Central memory CD4-positive, alpha-beta T cell (primary cell): ENCODE results near the gene LAIR2.
A peak's percentile ranks its signal among the peaks of the same experiment; 100 is the strongest.
"Not testable (repeated sequence)": the region's sequence is repeated elsewhere in the genome, so short reads cannot be mapped to it uniquely, and the experiment has no call there.

ENCODE experiments used
- DNase-seq: peaks from one replicate; pipeline ENCODE4 v3.0.0; 2022

Gene LAIR2

DNA sequence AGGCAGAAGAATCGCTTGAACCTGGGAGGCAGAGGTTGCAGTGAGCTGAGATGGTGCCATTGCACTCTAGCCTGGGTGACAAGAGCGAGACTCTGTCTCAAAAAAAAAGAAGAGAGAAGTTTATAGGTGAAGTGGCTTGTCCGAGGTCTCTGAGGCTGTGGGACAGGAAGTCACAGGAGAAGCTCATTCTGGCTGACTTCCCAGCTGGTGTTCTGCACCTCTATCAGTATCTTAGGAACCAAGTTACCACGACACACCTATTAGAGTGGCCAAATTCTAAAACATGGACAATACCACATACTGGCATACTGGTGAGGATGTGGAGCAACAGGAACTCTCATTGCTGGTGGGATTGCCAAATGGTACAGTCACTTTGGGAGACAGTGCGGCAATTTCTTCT is 7.3 kb upstream of the LAIR2 start:
- DNase-seq, result not testable (repeated sequence)

DNA sequence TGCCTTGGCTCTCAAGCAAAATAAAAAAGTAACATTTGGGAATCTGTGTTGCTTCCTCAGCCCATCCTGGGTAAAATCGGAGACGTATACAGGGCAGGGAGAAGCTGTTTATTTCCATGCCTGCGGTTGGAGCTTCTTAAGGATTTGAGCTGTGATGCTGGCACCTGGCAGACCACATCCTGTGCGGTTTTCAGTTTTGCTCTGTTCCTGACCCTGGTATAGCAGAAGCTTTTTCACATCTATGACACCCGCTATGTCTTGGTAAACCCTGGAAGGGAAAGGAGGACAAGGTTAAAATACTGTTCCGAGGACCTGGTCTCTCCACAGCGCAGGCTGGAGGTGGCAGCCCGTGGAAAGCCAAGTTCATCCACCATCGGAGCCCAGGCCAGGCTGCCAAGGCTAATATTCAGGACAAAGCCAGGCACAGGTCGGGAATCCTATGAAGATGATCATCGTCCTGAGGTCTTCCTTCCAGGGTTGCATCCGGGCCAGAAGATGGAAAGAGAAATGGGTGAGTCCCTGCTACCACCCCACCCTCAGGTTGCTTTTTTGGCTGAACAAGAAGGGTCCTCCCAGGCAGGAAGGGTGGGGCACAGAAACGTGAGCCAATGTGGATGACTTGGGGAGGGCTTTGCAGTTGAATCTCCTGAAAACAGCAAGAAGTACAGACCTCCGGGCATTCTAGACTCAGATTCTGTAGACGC is 4.7 kb upstream of the LAIR2 start:
- peak; percentile 14 for DNase-seq

DNA sequence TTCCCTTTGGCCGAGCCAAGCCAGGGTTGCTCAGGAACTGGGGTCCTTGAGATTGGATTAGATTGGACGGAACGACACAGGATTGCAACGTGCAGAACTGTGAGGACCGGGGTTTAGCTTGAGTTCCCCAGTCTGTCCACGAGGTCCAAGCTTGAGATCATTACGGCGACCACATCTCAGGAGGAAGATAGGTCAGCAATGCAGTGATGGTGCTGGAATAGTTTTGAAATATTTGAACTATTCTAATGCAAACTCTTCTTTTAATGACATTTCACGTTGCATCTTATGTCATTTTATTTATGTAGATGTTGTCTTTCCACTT is 4.2 kb upstream of the LAIR2 start:
- DNase-seq, result not testable (repeated sequence)

DNA sequence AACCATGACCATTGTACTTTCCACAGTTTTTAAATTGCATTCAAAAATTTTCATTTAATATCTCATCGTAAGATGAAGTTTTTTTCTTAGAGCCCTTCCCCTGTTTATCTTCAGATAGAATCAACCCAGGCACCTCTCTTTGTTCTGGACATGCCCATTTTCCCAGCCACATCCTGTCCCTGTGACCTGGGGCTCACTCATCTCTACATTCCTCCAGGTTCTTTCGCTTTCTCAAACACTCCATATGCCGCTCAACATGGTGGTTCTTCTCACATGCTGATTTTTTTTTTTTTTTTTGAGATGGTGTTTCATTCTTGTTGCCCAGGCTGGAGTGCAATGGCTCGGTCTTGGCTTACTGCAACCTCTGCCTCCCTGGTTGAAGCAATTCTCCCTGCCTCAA is 2.9 kb downstream of the LAIR2 start:
- not testable (repeated sequence) for DNase-seq

DNA sequence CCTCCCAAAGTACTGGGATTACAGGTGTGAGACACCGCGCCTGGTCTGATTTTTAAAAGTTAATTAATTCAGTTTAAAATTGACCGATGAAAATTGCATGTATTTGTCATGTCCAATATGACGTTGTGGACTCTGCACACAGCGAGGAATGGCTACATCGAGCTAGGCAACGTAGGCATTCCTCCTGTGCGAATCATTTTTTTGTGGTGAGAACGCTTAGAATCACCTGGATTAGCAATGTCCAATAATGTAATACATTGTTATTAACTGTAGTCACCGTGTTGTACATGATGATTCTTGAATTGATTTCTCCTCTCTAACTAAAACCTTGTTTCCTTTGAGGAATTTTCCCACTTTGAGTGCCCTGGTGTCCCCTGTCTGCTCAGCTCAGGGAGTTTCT is 3.4 kb downstream of the LAIR2 start:
- no peak for DNase-seq

DNA sequence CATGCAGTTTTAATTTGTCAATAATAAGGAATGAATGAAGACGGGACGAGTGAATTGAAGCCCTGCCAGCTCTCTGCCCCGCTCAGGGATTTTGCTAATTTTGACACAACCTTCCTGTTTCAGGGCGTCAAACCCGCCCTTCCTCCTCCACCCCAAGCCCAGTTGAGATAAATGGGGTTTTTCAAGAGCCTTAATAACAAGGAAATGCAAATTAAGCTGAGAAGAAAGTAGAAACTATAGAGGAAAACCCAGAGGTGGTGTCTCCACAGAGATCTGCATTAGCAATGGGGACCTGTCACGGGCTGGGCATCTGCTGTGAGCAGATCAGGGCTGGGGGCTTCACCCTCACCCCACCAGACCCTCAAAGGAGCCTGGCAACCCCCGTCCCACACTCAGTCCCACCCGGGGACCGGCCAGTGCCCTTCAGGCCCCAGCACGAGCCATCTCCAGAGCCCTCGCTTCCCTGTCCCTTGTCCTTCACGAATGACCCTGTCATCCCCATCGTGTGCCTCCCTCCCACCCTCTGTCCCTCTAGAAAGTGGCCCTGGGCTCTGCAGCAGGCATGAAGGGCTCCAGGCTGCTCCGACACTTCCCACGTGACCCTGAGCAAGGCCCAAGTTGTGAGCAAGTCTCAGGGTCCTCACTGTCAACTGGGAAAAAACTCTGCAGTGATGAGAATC is 4.5 kb downstream of the LAIR2 start:
- DNase-seq, result not testable (repeated sequence)

DNA sequence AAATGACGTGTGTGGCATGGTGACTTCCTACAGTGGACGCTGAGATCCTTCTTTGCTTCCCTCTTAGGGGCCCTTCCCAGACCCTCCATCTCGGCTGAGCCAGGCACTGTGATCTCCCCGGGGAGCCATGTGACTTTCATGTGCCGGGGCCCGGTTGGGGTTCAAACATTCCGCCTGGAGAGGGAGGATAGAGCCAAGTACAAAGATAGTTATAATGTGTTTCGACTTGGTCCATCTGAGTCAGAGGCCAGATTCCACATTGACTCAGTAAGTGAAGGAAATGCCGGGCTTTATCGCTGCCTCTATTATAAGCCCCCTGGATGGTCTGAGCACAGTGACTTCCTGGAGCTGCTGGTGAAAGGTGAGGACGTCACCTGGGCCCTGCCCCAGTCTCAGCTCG is 5.2 kb downstream of the LAIR2 start:
- no peak for DNase-seq

DNA sequence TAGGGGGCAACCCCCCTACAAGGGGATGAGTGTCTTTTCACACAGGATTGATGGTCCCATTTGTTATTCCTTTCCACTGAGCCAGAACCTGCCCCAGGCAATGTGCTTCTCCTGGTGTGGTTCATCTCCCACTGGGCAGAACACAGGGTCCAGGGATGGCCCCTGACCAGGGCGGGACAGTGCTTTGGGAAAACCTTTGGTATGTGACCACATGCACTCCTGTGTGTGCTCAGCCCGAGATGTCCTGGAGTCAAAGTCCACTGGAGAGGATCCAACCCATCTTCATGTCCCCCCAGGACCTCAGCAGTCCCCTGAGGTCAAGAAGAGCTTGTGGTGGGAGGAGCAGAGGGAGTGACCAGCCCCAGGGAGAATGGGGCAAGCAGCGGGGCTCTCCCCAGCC is 5.9 kb downstream of the LAIR2 start:
- DNase-seq, result not testable (repeated sequence)

DNA sequence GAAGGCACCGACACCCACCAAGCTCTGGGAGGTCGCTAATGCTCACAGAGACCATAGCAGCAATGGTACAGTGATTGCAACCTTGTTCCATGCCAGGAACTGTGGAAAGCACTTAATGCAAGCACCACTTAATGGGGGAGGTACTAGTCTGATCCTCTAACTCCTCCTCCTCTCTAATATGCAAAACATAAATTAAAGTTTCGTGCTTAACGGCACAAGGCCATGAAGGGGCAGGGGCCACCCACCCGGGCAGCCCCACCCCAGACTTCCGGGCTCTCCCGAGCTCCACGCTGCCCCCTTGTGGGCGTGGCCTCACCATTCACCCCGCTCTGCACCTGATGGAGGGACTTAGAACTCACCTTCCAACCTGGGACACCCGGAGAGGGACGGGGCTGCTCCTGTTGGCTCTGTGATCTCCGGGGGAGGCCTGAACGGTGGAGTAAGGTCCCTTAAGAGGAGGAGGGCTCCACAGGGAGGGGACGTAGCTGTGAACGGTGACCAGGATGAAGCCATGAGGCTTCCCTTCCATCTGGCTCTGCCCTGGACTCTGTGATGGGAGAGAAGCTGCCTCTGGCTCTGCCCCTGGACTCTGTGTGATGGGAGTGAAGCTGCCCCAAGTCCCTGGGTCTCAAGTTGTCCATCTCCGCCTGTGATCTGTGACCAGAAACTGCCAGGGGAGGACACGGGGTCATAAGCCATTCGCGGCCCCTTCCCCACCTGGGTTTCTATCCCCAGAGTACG is 6.7 kb downstream of the LAIR2 start:
- DNase-seq, result not testable (repeated sequence)

DNA sequence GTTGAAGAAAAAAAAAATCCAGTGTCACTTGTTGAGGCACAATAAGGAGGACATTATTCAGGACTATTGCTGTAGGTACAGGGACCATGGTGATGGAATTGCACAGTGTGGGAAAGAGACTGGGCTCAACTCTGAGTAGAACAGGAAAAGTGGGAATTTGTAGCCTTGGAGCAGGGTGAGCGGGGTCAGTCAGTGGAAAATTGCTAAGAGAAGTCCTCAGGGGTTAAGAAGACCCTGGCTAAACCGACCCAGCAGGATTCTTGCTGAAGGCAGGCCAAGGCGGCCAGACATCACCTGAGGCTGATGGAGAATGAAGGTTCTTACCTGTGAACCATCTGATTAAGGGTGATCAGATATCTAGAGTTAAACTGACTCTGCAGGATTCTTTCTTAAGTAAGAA is 12.5 kb downstream of the LAIR2 start:
- no peak for DNase-seq

DNA sequence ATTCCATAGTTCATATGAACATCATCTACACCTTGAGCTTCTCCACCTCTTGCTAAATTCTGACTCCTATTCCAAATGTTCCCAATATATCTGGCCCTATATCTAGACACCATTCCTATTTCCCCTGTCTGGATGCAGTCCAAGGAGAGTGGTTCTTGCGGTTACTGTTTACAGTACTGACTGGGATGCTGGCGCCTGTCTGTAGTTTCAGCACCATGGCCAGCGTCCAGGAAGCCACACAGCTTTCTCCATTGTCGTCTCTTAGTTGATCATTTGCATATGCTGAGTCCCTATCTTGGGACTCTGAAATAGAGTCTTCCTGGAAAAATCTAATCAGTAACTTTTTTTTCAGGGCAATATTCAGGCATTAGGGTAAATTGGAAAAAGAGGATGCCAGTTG is 14.9 kb downstream of the LAIR2 start:
- peak; percentile 18 for DNase-seq

DNA sequence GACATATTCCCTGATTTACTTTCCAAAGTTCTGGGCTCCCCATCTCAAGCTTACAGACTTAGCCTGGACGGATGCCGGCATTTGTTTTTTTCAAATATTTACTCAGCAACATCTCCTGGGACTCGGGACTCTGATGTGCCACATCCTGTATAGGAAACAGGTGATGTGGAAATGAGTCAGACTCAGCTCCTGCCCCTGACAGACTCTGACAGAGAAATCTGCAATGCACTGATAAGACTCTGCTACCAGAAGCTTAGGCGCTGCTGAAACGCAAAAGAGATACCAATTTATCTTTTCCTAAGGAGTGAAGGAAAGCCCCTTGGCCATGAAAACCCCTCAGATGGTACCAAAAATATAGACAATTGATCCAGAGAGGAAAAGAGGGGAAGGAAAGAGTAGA is 16.2 kb downstream of the LAIR2 start:
- DNase-seq, result peak; percentile 16

DNA sequence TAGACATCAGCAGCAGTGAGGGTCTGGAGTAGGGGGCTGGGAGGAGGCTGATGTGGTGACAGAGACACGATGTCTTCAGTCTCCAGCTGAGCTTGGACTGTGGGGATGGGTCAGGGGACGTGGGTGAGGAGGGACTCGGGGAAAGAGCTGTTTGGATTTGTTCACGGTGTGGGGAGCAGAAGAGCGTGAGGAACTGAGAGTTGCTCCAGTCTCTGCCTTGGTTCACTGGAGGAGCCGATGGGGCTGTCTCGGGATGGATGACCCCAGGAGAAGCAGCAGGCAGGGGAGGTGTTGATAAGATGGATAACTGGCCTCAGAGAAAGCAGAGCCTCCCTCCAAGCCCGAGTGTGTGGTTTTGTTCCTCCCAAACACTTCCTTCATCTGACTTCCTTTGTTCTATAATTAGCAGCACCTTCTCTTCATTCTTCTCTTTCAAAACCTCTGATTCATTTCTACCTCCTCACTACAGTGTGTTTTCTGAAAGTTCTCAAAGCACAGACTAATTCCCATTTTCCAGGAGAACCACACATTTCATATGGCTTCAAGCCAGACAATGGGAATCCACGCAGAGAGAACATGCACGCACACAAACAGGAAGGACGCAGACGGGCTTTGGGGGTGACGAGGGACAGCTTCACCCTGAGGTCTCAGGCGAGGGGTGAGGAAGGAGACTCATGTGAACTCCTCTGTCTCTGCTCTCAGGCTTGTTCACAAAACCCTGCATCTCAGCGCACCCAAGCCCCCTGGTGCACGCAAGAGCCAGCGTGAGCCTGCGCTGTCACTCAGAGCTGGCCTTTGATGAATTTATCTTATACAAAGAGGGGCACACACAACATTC is 18.6 kb downstream of the LAIR2 start:
- DNase-seq, result no peak

DNA sequence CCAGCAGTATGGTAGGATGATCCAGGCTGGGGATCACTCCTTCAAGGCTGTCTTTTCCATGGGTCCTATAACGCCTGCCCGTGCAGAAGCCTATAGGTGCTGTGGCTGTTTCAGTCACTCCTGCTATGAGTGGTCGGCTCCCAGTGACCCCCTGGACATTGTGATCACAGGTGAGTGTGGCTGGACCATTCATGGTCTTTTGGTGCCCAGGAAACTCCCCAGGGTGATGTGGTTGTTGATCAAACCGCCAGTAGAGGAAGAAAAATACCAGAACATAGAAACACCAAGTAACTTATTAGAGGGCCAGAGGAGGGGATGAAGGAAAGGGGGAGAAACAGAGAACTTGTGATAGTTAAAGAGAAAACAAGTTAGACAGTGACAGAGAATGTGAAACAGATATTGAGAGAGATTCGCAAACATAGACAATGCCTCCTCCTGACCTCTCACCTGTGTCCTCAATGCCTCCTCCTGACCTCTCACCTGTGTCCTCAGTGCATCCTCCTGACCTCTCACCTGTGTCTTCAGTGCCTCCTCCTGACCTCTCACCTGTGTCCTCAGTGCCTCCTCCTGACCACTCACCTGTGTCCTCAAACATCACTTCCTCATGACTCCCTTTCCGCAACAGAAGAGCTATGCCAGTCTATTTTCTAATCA is 19.4 kb downstream of the LAIR2 start:
- no peak for DNase-seq

DNA sequence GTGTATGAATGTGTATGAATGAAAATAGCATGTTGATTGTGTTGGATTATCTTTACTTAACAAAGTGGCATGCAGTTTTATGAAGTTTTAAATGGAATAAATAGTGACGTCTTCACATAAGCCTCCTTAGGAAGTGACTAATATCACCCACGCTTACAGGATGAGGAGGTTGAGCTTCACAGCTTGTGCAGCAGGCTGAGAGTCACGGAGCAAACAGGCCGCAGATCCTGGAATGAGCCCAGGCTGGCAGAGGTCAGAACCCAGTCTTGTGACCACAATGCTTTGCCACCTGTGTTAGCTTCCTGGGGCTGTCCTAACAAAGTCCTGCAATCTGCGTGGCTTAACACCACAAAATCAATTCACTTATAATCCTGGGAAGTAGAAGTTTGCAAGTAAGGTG is 20.8 kb downstream of the LAIR2 start:
- DNase-seq, result no peak

DNA sequence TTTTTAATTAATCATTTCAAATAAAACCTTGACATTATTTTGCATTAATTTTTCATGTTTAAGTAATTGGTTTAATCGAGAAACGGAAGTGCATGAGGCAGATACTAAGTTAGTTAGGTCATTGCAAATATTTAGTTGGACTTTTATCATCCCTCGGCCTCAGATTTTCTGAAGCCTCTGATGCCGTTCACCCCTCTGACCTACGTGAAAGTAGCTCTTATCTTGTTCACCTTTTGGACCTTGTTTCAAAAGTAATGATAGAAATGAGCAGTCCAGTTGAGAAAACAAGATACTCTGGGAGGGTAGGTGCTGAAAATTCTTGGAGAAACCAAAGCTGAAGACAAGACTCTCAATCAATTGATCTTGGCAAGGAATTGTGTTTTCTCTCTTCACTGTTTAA is 23.0 kb downstream of the LAIR2 start:
- no peak for DNase-seq

DNA sequence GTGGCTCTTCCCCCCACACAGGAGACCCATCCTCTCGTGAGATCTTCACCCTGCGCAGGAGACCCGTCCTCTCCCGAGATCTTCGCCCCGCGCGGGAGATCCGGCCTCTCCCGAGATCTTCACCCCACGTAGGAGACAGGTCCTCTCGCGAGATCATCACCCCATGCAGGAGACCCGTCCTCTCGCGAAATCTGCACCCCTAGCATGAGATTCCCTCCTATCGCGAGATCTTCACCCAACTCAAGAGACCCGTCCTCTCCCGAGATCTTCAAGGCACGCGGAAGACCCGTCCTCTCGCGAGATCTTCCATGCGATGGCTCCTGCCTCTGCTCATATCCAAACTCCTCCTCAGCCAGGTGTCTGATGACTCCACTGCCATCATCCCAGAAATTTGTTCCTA is 24.3 kb downstream of the LAIR2 start:
- DNase-seq, result no peak

DNA sequence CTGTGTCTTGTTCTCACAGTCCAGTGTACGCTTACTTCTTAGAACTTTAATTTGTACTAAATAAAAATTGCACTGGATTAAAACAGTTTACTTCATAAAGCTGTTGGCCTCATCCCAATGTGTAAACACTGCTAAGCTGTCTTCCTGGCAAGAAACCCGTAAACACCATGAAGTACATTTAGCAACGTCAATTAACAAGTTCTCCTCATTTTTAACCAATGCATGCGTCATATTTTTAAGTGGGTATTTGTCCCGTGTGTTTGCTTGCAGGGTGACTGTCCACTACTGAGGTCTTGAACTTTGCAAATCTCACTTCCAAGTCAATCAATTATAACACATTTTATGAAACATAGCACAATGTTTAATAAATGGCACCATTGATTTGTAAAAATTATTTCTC is 28.2 kb downstream of the LAIR2 start:
- no peak for DNase-seq

DNA sequence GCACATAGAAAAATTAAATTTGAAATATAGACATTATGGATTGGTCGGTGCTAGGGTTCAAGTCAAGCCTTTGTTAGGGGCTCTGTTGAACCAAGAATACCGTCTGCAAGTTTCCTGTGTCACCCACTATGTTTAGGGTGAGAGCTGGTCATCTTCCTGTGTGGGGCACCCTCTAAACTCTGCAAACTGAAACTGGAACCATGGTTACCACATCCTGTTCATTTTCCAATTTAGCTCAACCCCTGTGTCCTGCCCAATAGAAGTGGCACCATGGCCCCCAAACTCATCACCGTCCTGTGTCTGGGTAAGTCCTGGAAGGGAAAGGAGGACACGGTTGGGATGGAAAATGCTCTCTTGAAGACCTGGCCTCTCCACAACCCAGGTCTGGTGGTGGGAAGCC is 29.9 kb downstream of the LAIR2 start:
- DNase-seq, result no peak

DNA sequence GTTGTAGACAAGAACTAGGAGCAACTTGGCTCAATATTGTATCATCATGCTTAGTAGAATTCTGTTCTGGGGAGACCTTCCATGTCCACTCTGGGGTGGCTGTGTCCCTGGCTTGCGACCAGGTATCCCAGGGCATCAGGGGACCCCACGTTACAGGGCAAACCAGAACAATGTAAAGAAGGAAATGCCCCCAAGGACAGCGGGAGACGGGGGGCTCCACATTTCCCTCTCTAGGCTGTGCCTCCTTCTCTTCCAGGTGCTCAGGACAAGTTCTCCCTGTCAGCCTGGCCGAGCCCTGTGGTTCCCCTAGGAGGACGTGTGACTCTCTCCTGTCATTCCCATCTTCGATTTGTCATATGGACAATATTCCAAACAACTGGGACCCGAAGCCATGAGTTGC is 30.8 kb downstream of the LAIR2 start:
- DNase-seq, result no peak

DNA sequence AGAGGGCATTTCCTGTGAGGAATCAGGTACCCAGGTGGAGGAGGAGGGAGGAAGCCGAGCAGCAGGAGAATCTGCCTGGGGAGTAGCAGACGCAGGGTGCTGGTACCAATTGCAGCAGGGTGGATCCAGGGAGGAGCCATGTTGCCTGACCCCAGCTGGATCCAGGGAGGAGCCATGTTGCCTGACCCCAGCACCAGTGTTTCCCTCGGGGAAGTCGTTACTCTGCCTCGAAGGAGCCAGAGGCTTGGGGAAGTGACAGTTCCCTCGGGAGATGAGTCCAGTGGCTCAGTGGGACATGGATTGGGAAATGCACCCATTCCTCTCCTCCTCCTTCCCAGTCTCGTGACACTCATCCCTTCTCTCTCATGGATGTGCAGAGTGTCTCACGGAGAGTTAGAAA is 31.5 kb downstream of the LAIR2 start:
- no peak for DNase-seq

DNA sequence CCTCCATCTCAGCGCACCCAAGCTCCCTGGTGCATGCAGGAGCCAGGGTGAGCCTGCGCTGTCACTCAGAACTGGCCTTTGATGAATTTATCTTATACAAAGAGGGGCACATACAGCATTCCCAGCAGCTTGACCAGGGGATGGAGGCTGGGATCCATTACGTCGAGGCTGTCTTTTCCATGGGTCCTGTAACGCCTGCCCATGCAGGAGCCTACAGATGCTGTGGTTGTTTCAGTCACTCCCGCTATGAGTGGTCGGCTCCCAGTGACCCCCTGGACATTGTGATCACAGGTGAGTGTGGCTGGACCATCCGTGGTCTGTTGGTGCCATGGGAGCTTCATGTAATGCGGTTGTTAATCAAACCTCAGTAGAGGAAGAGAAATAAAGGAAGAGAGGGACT is 33.0 kb downstream of the LAIR2 start:
- DNase-seq, result no peak

DNA sequence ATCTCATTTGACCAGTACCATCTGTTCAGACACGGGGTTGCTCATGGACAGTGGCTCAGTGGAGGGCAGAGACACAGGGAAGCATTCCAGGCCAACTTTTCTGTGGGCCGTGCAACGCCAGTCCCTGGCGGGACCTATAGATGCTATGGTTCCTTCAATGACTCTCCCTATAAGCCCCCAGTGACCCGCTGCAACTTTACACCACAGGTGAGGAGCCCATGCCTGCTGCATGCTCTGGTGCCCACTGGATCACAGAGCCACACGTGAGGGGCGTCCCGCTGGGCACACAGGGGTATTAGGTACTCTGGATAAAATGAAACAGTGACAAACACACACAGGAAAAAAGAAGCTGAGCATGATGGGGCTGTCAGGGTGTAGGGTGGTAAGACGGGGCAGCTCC is 34.3 kb downstream of the LAIR2 start:
- DNase-seq, result no peak
